ENCODE data around the gene PIGS.

The PIGS gene

GRCh38 chr17:28578246-28579195 is 7.2 kb upstream of the PIGS start:
- no peak for TF ChIP-seq ZFX (IDR thresholded peaks at IDR 0.05)
- TF ChIP-seq, protein P1, sequence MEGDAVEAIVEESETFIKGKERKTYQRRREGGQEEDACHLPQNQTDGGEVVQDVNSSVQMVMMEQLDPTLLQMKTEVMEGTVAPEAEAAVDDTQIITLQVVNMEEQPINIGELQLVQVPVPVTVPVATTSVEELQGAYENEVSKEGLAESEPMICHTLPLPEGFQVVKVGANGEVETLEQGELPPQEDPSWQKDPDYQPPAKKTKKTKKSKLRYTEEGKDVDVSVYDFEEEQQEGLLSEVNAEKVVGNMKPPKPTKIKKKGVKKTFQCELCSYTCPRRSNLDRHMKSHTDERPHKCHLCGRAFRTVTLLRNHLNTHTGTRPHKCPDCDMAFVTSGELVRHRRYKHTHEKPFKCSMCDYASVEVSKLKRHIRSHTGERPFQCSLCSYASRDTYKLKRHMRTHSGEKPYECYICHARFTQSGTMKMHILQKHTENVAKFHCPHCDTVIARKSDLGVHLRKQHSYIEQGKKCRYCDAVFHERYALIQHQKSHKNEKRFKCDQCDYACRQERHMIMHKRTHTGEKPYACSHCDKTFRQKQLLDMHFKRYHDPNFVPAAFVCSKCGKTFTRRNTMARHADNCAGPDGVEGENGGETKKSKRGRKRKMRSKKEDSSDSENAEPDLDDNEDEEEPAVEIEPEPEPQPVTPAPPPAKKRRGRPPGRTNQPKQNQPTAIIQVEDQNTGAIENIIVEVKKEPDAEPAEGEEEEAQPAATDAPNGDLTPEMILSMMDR (conservative IDR thresholded peaks at IDR 0.05): no peak
- H3K27ac ChIP-seq: no peak overlapping the region

GRCh38 chr17:28577466-28577824 is 6.1 kb upstream of the PIGS start:
- TF ChIP-seq ZFX (IDR thresholded peaks at IDR 0.05): no peak
- peak overlapping the region; percentile 71 for H3K27ac ChIP-seq

DNA sequence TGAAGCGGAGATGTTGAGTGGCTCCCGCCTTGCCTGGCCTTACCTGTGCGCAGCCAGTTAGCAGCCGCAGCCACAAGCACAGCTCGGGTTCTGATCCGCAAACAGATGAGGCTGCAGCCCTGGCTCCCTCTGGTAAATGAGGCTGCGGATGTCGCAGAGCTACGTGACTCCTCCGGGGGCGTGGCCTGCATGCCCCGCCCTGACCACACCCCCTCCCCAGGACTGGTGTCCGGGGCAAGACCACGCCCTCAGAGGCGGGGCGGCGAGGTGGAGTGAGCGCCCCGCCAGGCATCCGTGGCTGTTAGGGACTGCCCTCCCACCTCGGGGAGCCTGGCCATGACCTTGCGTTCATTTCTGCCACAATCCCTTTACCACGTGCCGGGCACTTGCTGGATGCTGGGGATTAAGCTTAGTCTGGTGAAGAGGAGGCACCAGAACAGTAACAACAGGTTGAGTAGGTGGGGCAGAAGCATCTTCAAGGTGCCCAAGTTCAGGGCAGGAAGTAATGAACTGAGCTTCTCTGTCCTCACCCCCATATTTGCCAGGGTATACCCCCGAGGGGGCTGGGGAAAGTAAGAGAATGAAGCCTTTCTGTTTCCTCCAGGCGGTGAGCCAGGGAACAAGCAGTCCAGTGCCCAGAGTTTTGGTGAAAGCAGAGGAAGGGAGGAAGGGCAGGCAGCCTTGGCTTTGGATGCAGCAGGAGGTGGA is 5.6 kb upstream of the PIGS start, which contains the start of gene ALDOC:
ALDOC (minus strand) TSS at position 138 of the 708 bp plus-strand sequence. CDS start 1,363 bp downstream, outside the sequence.
- H3K27ac ChIP-seq: peak within 1 kb of the TSS; percentile 71
- TF ChIP-seq, protein P1 (conservative IDR thresholded peaks at IDR 0.05): no peak
- no peak for TF ChIP-seq ZFX (IDR thresholded peaks at IDR 0.05)

DNA sequence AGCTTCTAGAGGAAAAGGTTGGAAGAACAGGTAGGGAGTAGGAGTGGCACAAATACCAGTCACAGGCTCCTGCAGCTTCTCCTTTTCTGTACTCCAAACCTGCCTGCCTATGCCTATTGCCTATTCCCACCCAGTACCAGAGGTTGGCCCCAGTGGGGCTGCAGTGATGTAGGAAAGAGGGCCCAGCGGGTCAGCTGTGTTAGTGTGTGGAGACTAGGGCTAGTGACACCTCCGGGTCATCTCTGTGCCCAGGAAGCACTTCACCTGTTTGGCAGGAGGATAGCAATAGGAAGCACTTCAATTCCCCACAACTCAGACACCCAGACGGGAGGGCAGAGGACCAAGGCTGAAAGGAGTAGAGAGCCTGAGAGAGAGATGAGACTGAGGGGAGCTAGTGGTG is 4.7 kb upstream of the PIGS start:
- H3K27ac ChIP-seq: peak overlapping the region; percentile 71

GRCh38 chr17:28575126-28575795 is 3.9 kb upstream of the PIGS start:
- no peak for TF ChIP-seq ZFX (IDR thresholded peaks at IDR 0.05)
- TF ChIP-seq, protein P1 (conservative IDR thresholded peaks at IDR 0.05): no peak
- no peak overlapping the region for H3K27ac ChIP-seq

GRCh38 chr17:28574526-28574925 is 3.2 kb upstream of the PIGS start:
- TF ChIP-seq, protein P1 (conservative IDR thresholded peaks at IDR 0.05): no peak; the same call in 1 of the 2 replicates
- TF ChIP-seq ZFX (IDR thresholded peaks at IDR 0.05): no peak
- H3K27ac ChIP-seq: no peak overlapping the region

DNA sequence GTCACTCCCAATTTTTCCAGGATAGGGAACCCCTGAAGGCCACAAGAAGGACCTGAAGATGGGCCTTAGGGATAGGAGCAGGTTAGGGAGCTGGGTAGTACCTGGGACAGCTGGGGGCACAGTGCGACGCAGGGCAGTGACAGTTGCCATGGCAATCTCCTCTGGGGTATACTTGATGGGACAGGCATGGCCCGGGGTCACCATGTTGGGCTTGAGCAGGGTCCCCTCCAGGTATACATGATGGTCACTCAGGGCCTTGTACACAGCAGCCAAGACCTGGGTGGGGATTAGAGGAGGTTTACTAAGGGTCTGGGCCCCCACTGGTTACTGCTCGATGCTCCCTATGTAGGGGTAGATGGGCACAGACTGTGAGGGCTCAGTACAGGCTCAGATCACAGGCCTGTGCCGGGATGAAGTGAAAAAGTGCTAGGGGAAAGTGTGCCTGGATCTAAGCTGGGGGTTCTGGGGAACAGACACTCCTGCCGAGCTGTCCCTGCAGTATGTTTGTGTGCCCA is 2.7 kb upstream of the PIGS start:
- H3K27ac ChIP-seq: no peak overlapping the region
- TF ChIP-seq, protein P1 (conservative IDR thresholded peaks at IDR 0.05): no peak
- no peak for TF ChIP-seq ZFX (IDR thresholded peaks at IDR 0.05)

GRCh38 chr17:28573521-28573920 is 2.2 kb upstream of the PIGS start:
- TF ChIP-seq, protein P1 (conservative IDR thresholded peaks at IDR 0.05): no peak
- no peak for TF ChIP-seq ZFX (IDR thresholded peaks at IDR 0.05)

More at GRCh38 chr17:28573521-28573920, 2.2 kb upstream of the PIGS start:
- H3K27ac ChIP-seq: no peak overlapping the region

Measured in C4-2B (cell line).